Lower lobe of right lung (tissue), 2 donors: ENCODE results near the gene KRTAP10-3. TPM values are rescaled to one million over a fixed set of nuclear protein-coding genes. Genes with fewer than 3 reads are reported as not detected.
"Not testable (repeated sequence)": the region's sequence is repeated elsewhere in the genome, so short reads cannot be mapped to it uniquely, and the experiment has no call there.

Source experiments
- ATAC-seq, 2 donors: fragments of 200-7000 bp; cut with Tn5 transposase; one replicate each; pipeline ENCODE4 v1.9.1; 2020 to 2022; ENCODE audit warnings: mild to moderate bottlenecking in 2 of 2, moderate library complexity in 2 of 2
- DNase-seq: peaks from one replicate; pipeline ENCODE4 v3.0.0-alpha.2; 2020
- H3K27ac ChIP-seq: fragments of 200-600 bp; one replicate; pipeline ENCODE4 v1.8.0; 2022
- H3K27me3 ChIP-seq: fragments of 200-600 bp; one replicate; pipeline ENCODE4 v1.8.0; 2022; ENCODE audit warnings: low read depth
- H3K36me3 ChIP-seq: fragments of 200-600 bp; one replicate; pipeline ENCODE4 v1.8.0; 2022; ENCODE audit warnings: mild to moderate bottlenecking
- H3K4me1 ChIP-seq: fragments of 200-600 bp; one replicate; pipeline ENCODE4 v1.8.0; 2022
- H3K4me3 ChIP-seq: fragments of 200-600 bp; one replicate; pipeline ENCODE4 v1.8.0; 2022; ENCODE audit warnings: mild to moderate bottlenecking
- H3K9me3 ChIP-seq: fragments of 200-600 bp; one replicate; pipeline ENCODE4 v1.8.0; 2022
- intact Hi-C: fragments of 100-400 bp; cut with DNase I; formaldehyde crosslinking; loops from one replicate; pipeline ENCODE4 v1.11.0; 2022
- total RNA-seq: library from RNA; stranded (reverse); fragmentation: NEBNext Ultra II Directional; extraction: Animal tissue kit (Norgen Biotek cat#: 25700); gene quantifications from one replicate; pipeline ENCODE4 v1.2.1, GENCODE V29; 2021
- TF ChIP-seq, protein P1 (sequence below): fragments of 200-600 bp; IDR thresholded peaks from one replicate; pipeline ENCODE4 v1.8.0; 2022; ENCODE audit warnings: antibody characterized with exemption, mild to moderate bottlenecking
- donor health status: DM: no; HTN: yes; CAD: no; lungs with severe emphysema.

KRTAP10-3 gene
- total RNA-seq, 1 donor from 2014 or later: not detected

DNA sequence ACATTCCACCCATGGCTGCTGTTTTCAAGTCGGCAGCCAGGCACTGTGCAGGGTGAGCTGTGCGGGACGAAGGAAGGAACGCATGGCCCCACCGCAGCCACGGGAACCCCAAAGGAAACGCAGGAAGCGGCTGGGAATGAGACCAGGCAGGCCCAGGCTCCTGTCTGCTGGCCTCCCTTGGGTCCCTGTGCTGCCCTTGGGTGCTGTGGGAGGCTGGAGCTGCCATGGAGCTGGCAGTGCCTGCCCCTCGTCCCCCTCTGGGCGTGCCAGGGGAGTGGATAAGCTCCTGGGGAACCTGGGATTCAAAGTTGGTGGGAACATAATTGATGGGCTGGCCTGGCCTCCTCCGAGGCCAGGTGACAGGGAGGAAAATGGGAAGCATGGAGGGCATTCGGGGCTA, 9.7 kb upstream of the KRTAP10-3 start:
- H3K4me1 ChIP-seq: no peaks in the 10 kb centered on the region
- intact Hi-C loops: no loop called here
- H3K36me3 ChIP-seq: no peaks in the 10 kb centered on the region
- peaks cover 5% of the 10 kb centered on the region for H3K27me3 ChIP-seq
- TF ChIP-seq, protein P1, sequence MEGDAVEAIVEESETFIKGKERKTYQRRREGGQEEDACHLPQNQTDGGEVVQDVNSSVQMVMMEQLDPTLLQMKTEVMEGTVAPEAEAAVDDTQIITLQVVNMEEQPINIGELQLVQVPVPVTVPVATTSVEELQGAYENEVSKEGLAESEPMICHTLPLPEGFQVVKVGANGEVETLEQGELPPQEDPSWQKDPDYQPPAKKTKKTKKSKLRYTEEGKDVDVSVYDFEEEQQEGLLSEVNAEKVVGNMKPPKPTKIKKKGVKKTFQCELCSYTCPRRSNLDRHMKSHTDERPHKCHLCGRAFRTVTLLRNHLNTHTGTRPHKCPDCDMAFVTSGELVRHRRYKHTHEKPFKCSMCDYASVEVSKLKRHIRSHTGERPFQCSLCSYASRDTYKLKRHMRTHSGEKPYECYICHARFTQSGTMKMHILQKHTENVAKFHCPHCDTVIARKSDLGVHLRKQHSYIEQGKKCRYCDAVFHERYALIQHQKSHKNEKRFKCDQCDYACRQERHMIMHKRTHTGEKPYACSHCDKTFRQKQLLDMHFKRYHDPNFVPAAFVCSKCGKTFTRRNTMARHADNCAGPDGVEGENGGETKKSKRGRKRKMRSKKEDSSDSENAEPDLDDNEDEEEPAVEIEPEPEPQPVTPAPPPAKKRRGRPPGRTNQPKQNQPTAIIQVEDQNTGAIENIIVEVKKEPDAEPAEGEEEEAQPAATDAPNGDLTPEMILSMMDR: no peak
- H3K27ac ChIP-seq: no peak overlapping the region
- ATAC-seq (no peak), DNase-seq (peak; percentile 35)
- H3K9me3 ChIP-seq: peaks cover 7% of the 10 kb centered on the region
- H3K4me3 ChIP-seq: no peak overlapping the region

DNA sequence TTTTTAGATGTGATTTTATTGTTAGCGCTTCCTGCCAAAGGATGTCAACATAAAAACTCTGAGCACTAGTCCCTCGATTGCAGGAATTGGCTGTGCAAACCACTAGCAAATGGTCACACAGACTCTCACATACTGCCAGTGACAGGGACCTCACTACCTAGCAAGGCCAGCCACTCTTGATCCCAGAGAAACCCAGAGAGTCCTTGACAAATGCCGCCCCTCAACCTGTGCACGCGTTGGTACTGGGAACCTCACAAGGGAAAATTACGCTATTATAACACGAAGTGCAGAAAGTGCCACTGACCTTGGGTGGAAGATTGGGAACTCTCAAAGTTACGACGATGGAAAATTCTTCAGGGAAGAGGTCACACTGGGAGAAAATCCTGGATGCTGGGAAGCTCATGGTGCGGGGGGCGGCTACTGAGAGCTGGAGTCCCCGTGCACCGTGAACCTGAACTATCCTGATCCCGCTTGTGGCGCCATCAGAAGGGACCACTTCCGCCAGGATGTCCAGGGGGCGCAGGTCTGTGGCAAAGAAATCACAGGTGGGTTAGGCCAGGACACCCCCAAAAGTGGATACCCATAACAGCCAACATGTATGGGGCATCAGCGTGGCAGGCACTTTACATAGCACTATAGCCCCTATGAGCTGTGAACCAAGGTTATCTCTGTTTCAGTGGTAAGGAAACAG, 9.0 kb upstream of the KRTAP10-3 start:
- peak; percentile 35 for DNase-seq
- H3K27me3 ChIP-seq: peaks cover 5% of the 10 kb centered on the region
- H3K4me1 ChIP-seq: no peaks in the 10 kb centered on the region
- H3K4me3 ChIP-seq: no peak overlapping the region
- no peaks in the 10 kb centered on the region for H3K36me3 ChIP-seq
- intact Hi-C loops: no loop called here
- no peak overlapping the region for H3K27ac ChIP-seq
- no peak for ATAC-seq
- TF ChIP-seq, protein P1: no peak
- H3K9me3 ChIP-seq: peaks cover 7% of the 10 kb centered on the region

DNA sequence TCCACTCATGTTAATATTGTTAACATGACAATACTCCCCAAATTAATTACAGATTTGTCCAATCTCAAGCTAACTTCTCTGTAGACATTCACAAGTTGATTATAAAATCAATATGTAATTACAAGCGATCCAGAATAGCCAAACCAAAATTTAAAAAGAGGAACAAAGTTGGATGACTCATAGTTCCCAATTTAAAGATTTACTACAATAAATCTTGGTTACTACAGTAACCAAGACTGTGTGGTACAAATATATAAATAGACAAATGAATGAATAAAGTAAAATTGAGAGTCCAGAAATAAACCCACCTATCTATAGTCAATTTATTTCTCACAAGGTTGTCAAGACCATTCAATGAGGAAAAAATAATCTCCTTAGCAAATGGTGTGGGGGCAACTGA, 7.8 kb upstream of the KRTAP10-3 start:
- Histone ChIP-seq H3K27me3 (peaks cover 5% of the 10 kb centered on the region), H3K27ac (no peak overlapping the region), H3K9me3 (peaks cover 7% of the 10 kb centered on the region), H3K4me3 (no peak overlapping the region), H3K36me3 (no peaks in the 10 kb centered on the region), H3K4me1 (no peaks in the 10 kb centered on the region)
- intact Hi-C loops: no loop called here
- DNase-seq (no peak), ATAC-seq (peak in 1 of 2 donors; percentile 35)
- TF ChIP-seq, protein P1: no peak

DNA sequence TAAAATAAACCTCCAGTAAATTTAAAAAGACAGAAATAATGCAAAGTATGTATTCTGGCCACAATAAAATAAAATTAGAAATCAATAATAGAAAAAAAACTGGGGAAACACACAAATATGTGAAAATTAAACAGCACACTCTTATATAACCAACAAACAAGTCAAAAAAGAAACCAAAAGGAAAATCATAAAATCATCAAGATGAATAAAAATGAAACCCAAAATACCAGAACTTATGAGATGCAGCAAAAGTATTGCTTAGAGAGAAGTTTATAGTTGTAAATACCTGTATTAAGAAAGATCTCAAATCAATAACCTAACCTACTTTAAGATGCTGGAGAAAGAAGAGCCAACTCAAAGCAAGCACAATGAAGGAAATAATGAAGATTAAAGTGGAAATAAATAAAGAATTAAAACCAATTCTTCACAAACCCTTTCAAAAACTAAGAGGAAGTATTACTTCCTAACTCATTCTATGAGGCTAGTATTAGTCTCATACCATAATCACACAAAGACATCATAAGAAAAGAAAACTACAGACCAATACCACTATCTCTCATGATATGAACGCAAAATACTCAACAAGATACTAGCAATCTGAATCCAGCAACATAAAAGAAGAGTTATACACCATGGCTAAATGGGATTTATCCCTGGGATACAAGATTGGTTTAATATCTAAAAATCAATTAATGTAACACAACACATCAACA, 6.4 kb upstream of the KRTAP10-3 start:
- TF ChIP-seq, protein P1: no peak
- H3K27me3 ChIP-seq: peaks cover 5% of the 10 kb centered on the region
- no peak overlapping the region for H3K27ac ChIP-seq
- DNase-seq: no peak
- ATAC-seq: no peak
- no peaks in the 10 kb centered on the region for H3K36me3 ChIP-seq
- no peaks in the 10 kb centered on the region for H3K9me3 ChIP-seq
- intact Hi-C loops: no loop called here
- no peak overlapping the region for H3K4me3 ChIP-seq
- no peaks in the 10 kb centered on the region for H3K4me1 ChIP-seq

DNA sequence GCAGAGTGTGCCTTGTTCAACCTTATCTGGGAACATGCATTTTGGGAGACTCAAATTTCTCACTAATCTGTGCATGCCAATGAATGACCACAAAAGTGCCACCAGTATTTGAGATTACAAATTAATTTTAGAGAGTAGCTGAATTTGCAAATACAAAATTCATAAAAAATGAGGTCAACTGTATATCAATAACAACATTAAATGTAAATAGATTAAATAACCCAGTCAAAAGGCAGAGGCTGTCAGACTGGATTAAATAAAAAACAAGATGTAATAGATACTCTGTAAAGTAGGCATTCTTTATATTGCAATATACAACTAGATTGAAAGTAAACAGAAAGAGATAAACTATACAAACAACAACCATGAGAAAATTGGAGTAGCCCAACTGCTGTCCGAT, 5.5 kb upstream of the KRTAP10-3 start:
- ATAC-seq (no peak), DNase-seq (no peak)
- Histone ChIP-seq H3K4me3 (no peak overlapping the region), H3K9me3 (no peaks in the 10 kb centered on the region), H3K36me3 (no peaks in the 10 kb centered on the region), H3K4me1 (no peaks in the 10 kb centered on the region), H3K27ac (no peak overlapping the region), H3K27me3 (peaks cover 8% of the 10 kb centered on the region)
- intact Hi-C loops: no loop called here
- TF ChIP-seq, protein P1: no peak

DNA sequence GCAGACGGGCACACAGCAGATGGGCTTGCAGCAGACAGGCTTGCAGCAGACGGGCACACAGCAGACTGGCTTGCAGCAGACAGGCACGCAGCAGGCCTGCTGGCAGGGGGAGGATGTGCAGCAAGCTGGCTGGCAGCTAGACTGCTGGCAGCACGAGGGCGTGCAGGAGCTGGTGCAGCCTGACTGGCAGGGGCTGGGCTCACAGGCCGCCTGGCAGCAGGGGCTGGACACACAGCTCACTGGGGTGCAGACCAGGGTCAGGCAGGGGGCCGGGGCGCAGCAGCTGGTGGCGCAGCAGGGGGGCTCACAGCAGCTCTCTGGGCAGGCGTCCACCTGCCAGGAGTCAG, 293 bp downstream of the KRTAP10-3 start:
- DNase-seq, H3K36me3 ChIP-seq, H3K4me1 ChIP-seq, H3K4me3 ChIP-seq, ATAC-seq, H3K9me3 ChIP-seq, H3K27me3 ChIP-seq, H3K27ac ChIP-seq, intact Hi-C loops: not testable (repeated sequence)
